K562 (cell line): ENCODE measurements around the gene MAMDC2. TPM values are rescaled to one million over a fixed set of nuclear protein-coding genes. Genes with fewer than 3 reads are reported as not detected.

Experiments
- CHD2 ChIP-seq: IDR thresholded peaks from 2 replicates; pipeline ENCODE4 v1.6.1; 2011; ENCODE audit warnings: low read depth, low read length
- COPS2 ChIP-seq: fragments of 450-650 bp; conservative IDR thresholded peaks from 2 replicates; pipeline ENCODE4 v1.6.1; 2016; ENCODE audit warnings: mild to moderate bottlenecking, moderate library complexity
- FOS ChIP-seq: IDR thresholded peaks from 3 replicates; pipeline ENCODE4 v1.6.1; 2011; ENCODE audit not compliant: insufficient read length; ENCODE audit errors: extremely low read depth
- GABPA ChIP-seq: fragments of 200-800 bp; sonication (Bioruptor generic); conservative IDR thresholded peaks from 2 replicates; pipeline ENCODE4 v1.6.1; 2016; ENCODE audit warnings: low read depth, missing genetic modification characterization, missing compliant biosample characterization
- KDM1A ChIP-seq, 2 experiments: fragments of 450-650 bp; IDR thresholded peaks; 2 replicates each; pipeline ENCODE4 v1.6.1; 2016; ENCODE audit warnings: mild to moderate bottlenecking in 2 of 2
- MCM2 ChIP-seq: fragments of 450-650 bp; IDR thresholded peaks from 2 replicates; pipeline ENCODE4 v1.6.1; 2017; ENCODE audit warnings: low read depth, mild to moderate bottlenecking
- MLX ChIP-seq, 2 experiments: fragments of 450-650 bp in 1 of 2; sonication (generic) in 1 of 2; formaldehyde crosslinking; conservative IDR thresholded peaks; 2 replicates each; pipeline versions ENCODE4 v1.4.0 to v1.8.1; 2020 to 2022; ENCODE audit warnings: mild to moderate bottlenecking in 1 of 2, missing genetic modification reagents in 1 of 2
- POLR2B ChIP-seq: fragments of 450-650 bp; IDR thresholded peaks from 2 replicates; pipeline ENCODE4 v1.6.1; 2018; ENCODE audit warnings: low read depth; ENCODE audit not compliant: partially characterized antibody
- PURB ChIP-seq: sonication (generic); formaldehyde crosslinking; IDR thresholded peaks from 2 replicates; pipeline ENCODE4 v1.9.0; 2021; ENCODE audit warnings: low read depth, mild to moderate bottlenecking, missing genetic modification reagents
- SAFB2 ChIP-seq: fragments of 200-400 bp; formaldehyde crosslinking; IDR thresholded peaks from 2 replicates; pipeline ENCODE4 v1.6.1; 2018; ENCODE audit warnings: borderline replicate concordance, low read length, low read depth, moderate library complexity; ENCODE audit not compliant: severe bottlenecking
- SPI1 ChIP-seq: IDR thresholded peaks from 2 replicates; pipeline ENCODE4 v1.6.1; 2011; ENCODE audit warnings: low read depth, low read length, control low read depth, borderline replicate concordance
- THRA ChIP-seq: fragments of 450-650 bp; IDR thresholded peaks from 2 replicates; pipeline ENCODE4 v1.6.1; 2017; ENCODE audit warnings: mild to moderate bottlenecking, moderate library complexity
- TSHZ1 ChIP-seq: fragments of 250-450 bp; sonication (Bioruptor Pico); IDR thresholded peaks from 2 replicates; pipeline ENCODE4 v1.4.0; 2020; ENCODE audit warnings: mild to moderate bottlenecking, moderate library complexity
- ZNF354B ChIP-seq: fragments of 250-450 bp; sonication (Bioruptor Pico); IDR thresholded peaks from 2 replicates; pipeline ENCODE4 v1.4.0; 2020
- ZNF384 ChIP-seq: IDR thresholded peaks from 2 replicates; pipeline ENCODE4 v1.6.1; 2012; ENCODE audit warnings: low read depth, low read length, improper control_type of control experiment
- ZNF408 ChIP-seq: fragments of 250-450 bp; sonication (Bioruptor Pico); IDR thresholded peaks from 2 replicates; pipeline ENCODE4 v1.4.0; 2020; ENCODE audit warnings: low read depth, mild to moderate bottlenecking, moderate library complexity
- ZNF41 ChIP-seq: fragments of 250-450 bp; sonication (Bioruptor Pico); conservative IDR thresholded peaks from 2 replicates; pipeline ENCODE4 v1.4.0; 2020; ENCODE audit warnings: mild to moderate bottlenecking
- ZSCAN32 ChIP-seq: fragments of 450-650 bp; formaldehyde crosslinking; IDR thresholded peaks from 2 replicates; pipeline ENCODE4 v1.4.0; 2020; ENCODE audit warnings: mild to moderate bottlenecking, moderate library complexity
- polyA plus RNA-seq, 8 experiments: library from polyadenylated mRNA; depleted of rRNA in 4 of 8; stranded (reverse) in 5 of 8; unstranded in 3 of 8; fragments of >200 nt; fragmentation: Nextera tagmentation in 2 of 8; fragmentation: Illumina TruSeq in 1 of 8; extraction: Ambion mirVana in 2 of 8; extraction: Trizol in 1 of 8; gene quantifications; 2 replicates each; pipeline versions ENCODE4 v1.2.1 to v1.2.3, GENCODE V29; 2011 to 2014; ENCODE audit warnings: inconsistent platforms in 1 of 8, missing spikeins in 1 of 8
- total RNA-seq, 7 experiments: library from RNA; depleted of rRNA in 6 of 7; stranded (reverse); fragments of >200 nt in 6 of 7; fragmentation: Illumina TruSeq in 2 of 7; extraction: Trizol in 2 of 7; gene quantifications; 2 replicates each; pipeline versions ENCODE4 v1.2.1 to v1.2.3, GENCODE V29; 2011 to 2021; ENCODE audit warnings: low replicate concordance in 1 of 7
- TF ChIP-seq, protein P1 (sequence below): fragments of 250-450 bp; sonication (Bioruptor Pico); IDR thresholded peaks from 2 replicates; pipeline ENCODE4 v1.8.0; 2021; ENCODE audit warnings: borderline replicate concordance, mild to moderate bottlenecking, moderate library complexity; ENCODE audit not compliant: poor library complexity, severe bottlenecking
- TF ChIP-seq, protein P2 (sequence below): sonication (generic); formaldehyde crosslinking; IDR thresholded peaks from 2 replicates; pipeline ENCODE4 v1.5.0; 2020; ENCODE audit warnings: missing genetic modification reagents

The MAMDC2 gene
- total and polyA plus RNA-seq, 9 of the 15 experiments (the other 6 are each of a cell fraction or from before 2014, with no cell fraction given): 0.01 to 0.03 TPM; not detected in 7

DNA sequence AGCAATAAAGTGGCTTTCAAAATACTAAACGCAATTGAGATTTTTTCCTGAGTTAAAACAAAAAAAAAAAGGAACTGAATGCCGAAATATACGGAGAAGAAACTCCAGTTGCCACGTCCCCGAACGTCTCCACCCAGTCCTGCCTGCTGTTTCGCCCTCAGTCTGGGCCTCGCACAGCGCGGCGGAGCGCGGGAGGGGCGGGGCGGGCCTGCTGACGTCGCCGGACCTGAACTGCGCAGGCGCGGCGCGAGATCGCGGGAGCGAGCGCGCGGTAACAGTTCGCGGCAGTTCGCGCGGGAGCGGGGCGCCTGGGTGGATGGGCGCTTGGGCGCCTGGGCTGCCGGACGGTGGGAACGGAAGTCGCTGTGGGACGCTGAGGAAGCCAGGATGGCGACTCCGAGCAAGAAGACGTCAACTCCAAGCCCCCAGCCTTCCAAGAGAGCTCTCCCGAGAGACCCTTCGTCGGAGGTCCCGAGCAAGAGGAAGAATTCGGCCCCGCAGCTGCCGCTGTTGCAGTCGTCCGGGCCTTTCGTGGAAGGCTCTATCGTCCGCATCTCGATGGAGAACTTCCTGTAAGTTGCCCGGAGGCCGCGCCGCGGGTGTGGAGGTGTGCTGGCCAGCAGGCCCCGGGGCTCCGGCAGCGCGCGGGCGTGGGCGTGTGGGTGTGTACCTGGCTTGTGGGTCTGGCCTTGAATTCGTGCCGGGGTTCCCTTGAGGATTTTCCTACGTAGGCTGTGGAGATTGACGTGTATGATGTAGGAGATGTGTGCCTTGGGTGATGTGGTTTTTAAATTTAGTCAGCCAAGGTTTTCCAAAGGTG, 215.3 kb downstream of the MAMDC2 start, which contains the start of gene SMC5 (continued):
- TF ChIP-seq ZNF384: no peak
- no peak for TF ChIP-seq KDM1A (IDR thresholded peaks at IDR 0.05)
- TF ChIP-seq, protein P1, sequence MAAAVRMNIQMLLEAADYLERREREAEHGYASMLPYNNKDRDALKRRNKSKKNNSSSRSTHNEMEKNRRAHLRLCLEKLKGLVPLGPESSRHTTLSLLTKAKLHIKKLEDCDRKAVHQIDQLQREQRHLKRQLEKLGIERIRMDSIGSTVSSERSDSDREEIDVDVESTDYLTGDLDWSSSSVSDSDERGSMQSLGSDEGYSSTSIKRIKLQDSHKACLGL (CRISPR knock-in tag): no peak
- no peak for TF ChIP-seq SAFB2
- no peak for TF ChIP-seq PURB (CRISPR knock-in tag)
- TF ChIP-seq MLX (CRISPR knock-in tag; conservative IDR thresholded peaks at IDR 0.05): no peak
- TF ChIP-seq POLR2B: peak; percentile 85
- TF ChIP-seq ZNF354B (CRISPR knock-in tag): no peak
- TF ChIP-seq ZSCAN32: no peak
- TF ChIP-seq COPS2: no peak
- TF ChIP-seq SPI1: 0 out of 2 replicates have a peak, but pooled peaks have one; percentile 2
- TF ChIP-seq TSHZ1: no peak
- TF ChIP-seq THRA: no peak
- TF ChIP-seq, protein P2, sequence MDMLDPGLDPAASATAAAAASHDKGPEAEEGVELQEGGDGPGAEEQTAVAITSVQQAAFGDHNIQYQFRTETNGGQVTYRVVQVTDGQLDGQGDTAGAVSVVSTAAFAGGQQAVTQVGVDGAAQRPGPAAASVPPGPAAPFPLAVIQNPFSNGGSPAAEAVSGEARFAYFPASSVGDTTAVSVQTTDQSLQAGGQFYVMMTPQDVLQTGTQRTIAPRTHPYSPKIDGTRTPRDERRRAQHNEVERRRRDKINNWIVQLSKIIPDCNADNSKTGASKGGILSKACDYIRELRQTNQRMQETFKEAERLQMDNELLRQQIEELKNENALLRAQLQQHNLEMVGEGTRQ (CRISPR knock-in tag): no peak
- no peak for TF ChIP-seq FOS
- peak; percentile 94 for TF ChIP-seq CHD2
- TF ChIP-seq MCM2: no peak
- peak; percentile 76 for TF ChIP-seq GABPA (tag)
- no peak for TF ChIP-seq ZNF408 (CRISPR knock-in tag)
- TF ChIP-seq ZNF41 (CRISPR knock-in tag): no peak
